Muscle of leg (tissue), 11 donors: ENCODE data around the gene SLC10A1. TPM values are rescaled to one million over a fixed set of nuclear protein-coding genes. Genes with fewer than 3 reads are reported as not detected.
A peak's percentile ranks its signal among the peaks of the same experiment; 100 is the strongest.

Experiments used
- DNase-seq: peaks from one replicate; pipeline ENCODE4 v3.0.0; 2013
- H3K27ac ChIP-seq: one replicate; pipeline ENCODE4 v1.5.1; 2013; ENCODE audit warnings: mild to moderate bottlenecking, low read length, control low read depth
- H3K27me3 ChIP-seq: one replicate; pipeline ENCODE4 v1.6.1; 2013; ENCODE audit warnings: low read length; ENCODE audit not compliant: control insufficient read depth, insufficient read depth
- H3K36me3 ChIP-seq: one replicate; pipeline ENCODE4 v1.6.1; 2013; ENCODE audit warnings: low read length; ENCODE audit not compliant: control insufficient read depth, insufficient read depth
- H3K4me1 ChIP-seq: one replicate; pipeline ENCODE4 v1.6.1; 2013; ENCODE audit warnings: low read length; ENCODE audit not compliant: control insufficient read depth, insufficient read depth
- H3K4me3 ChIP-seq: one replicate; pipeline ENCODE4 v1.5.1; 2013; ENCODE audit warnings: low read length, control low read depth
- H3K9me3 ChIP-seq: replicated peaks from 2 replicates; pipeline ENCODE4 v1.6.1; 2013; ENCODE audit warnings: low read depth, low read length; ENCODE audit not compliant: control insufficient read depth
- WGBS: methylation state at CpG from one replicate; pipeline ENCODE4 v1.1.5; 2013; ENCODE audit warnings: missing lambda C conversion rate; ENCODE audit not compliant: insufficient coverage; 5-methylcytosine and 5-hydroxymethylcytosine counted together
- polyA plus RNA-seq, 8 donors: library from polyadenylated mRNA; unstranded; fragments of 120-200 nt; gene quantifications; one replicate each; pipeline versions ENCODE4 v1.2.1 to v1.2.3, GENCODE V29; 2013; ENCODE audit warnings: inconsistent platforms in 1 of 8, low replicate concordance in 1 of 8; ENCODE audit not compliant: insufficient read length in 8 of 8, insufficient read depth in 1 of 8
- total RNA-seq: library from RNA; stranded (reverse); fragments of 120-200 nt; gene quantifications from one replicate; pipeline ENCODE4 v1.2.4, GENCODE V29; 2013

The SLC10A1 gene
- total and polyA plus RNA-seq, 9 donors, result 0.06 to 0.09 TPM; not detected in 7

DNA sequence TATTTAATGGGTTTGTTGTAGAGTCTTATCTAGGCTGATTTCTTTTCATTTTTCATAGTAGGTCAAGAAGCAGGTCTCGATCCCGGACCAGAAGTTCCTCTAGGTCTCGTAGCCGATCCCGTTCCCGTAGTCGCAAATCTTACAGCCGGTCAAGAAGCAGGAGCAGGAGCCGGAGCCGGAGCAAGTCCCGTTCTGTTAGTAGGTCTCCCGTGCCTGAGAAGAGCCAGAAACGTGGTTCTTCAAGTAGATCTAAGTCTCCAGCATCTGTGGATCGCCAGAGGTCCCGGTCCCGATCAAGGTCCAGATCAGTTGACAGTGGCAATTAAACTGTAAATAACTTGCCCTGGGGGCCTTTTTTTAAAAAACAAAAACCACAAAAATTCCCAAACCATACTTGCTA, 25.9 kb downstream of the SLC10A1 start:
- H3K4me1 ChIP-seq, result peaks cover 17% of the 10 kb centered on the region
- H3K4me3 ChIP-seq, result no peak overlapping the region
- H3K9me3 ChIP-seq, result no peaks in the 10 kb centered on the region
- H3K27me3 ChIP-seq, result no peaks in the 10 kb centered on the region
- WGBS, result 92% methylated on average over 14 of the region's 16 CpGs
- H3K36me3 ChIP-seq, result peaks cover 62% of the 10 kb centered on the region
- DNase-seq, result no peak
- H3K27ac ChIP-seq, result no peak overlapping the region

DNA sequence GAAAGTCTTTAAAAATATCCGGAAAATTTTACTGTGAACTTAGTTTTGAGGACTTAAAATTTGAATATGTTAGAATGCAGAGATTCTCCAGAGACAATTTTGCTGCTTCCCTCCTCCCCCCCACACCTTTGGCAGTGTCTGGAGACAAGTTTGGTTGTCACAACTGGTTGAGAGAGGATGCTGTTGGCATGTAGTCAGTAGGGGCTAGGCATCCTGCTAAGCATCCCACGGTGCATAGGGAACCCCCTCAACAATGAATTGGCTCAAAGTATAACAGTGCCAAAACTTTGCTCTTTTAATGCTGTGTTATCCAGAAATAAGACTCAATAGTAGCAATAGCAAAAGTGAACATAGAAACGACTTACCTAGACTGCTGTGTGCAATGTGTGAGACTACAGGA, 26.5 kb downstream of the SLC10A1 start:
- H3K4me3 ChIP-seq, result no peak overlapping the region
- WGBS, result no CpG with 5 or more reads among the region's 3 CpGs
- no peak for DNase-seq
- H3K4me1 ChIP-seq, result peaks cover 17% of the 10 kb centered on the region
- H3K27ac ChIP-seq, result no peak overlapping the region
- peaks cover 59% of the 10 kb centered on the region for H3K36me3 ChIP-seq
- H3K9me3 ChIP-seq, result no peaks in the 10 kb centered on the region
- no peaks in the 10 kb centered on the region for H3K27me3 ChIP-seq

DNA sequence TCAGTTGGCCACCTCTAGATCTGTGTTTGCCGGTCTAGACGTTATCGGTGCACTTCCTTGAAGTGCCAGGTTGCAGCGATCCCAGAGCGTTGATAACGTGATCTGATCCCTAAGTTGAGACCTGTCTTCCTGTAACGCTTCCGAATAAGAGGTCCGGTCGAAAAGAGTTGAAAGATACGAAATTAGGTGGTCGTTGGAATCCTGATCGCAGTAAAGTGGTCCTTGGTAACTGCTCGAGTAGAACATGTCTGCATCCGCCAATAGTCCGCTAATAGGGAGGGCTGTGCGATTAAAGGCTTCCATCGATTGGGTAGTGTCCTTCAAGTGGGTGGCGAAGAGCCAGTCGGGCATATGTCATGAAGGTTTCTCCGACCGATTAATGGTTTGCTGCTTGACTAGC, 27.4 kb downstream of the SLC10A1 start:
- H3K9me3 ChIP-seq, result no peaks in the 10 kb centered on the region
- DNase-seq, result peak; percentile 12
- no peak overlapping the region for H3K4me3 ChIP-seq
- H3K4me1 ChIP-seq, result peaks cover 17% of the 10 kb centered on the region
- H3K27me3 ChIP-seq, result no peaks in the 10 kb centered on the region
- H3K27ac ChIP-seq, result no peak overlapping the region
- WGBS, result 95% methylated on average over 20 of the region's 22 CpGs
- peaks cover 57% of the 10 kb centered on the region for H3K36me3 ChIP-seq

DNA sequence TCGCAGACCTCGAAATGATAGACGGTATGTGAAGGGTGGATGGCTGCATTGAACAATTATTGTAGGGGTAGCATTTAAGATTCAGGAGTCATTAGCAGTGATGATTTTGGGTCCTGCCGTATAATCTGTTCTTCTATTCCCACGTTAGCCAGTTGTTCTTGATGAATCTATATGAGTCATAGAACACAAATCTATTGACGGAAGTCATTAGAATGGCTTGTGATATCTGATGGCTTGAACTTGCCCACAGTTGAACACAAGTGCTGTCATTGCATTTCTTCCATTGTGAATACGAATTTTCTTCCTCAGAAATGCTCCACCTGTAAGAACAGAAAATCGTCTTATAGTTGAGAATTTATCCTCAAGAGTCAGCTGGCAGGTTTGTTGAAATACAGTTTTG, 28.2 kb downstream of the SLC10A1 start:
- Histone ChIP-seq H3K4me1 (peaks cover 17% of the 10 kb centered on the region), H3K4me3 (no peak overlapping the region), H3K27ac (no peak overlapping the region), H3K9me3 (no peaks in the 10 kb centered on the region), H3K27me3 (no peaks in the 10 kb centered on the region), H3K36me3 (peaks cover 50% of the 10 kb centered on the region)
- WGBS, result 95% methylated on average over 3 of the region's 8 CpGs
- DNase-seq, result no peak

DNA sequence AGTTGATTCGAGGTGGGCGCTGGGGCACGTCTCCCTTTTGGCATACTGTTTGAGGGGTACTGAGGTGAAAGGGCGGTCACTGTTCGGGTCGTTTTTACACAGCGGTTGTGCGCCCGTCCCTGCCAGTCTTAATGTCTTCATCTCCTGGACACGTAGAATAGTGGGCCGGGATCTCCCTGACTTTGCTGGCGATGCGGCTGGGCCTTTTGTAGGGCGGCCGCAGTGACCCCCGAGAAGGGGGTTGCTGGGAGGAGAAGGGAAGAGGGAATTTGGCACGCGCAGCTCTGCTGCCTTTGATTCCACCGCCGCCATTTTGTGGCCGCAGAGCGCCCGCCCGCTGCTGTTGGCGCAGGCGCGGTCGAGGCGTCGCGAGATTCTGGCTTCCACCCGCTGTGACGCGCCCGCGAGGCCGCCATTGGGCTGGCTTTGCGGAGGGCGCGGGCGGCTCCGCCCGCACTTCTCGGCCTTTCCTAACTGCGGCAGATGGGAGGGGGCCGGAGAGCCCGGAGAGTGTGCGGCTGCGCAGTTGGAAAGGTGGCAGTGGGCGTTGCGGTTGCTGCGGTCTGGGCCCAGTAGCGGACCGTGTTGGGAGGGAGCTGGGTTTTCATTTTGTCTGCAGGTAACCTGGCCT, 29.6 kb downstream of the SLC10A1 start:
- WGBS, result under 1% methylated on average over 52 of the region's 54 CpGs
- peaks cover under 1% of the 10 kb centered on the region for H3K27me3 ChIP-seq
- peaks cover 17% of the 10 kb centered on the region for H3K4me1 ChIP-seq
- H3K36me3 ChIP-seq, result peaks cover 38% of the 10 kb centered on the region
- H3K9me3 ChIP-seq, result no peaks in the 10 kb centered on the region
- DNase-seq, result peak; percentile 98
- H3K4me3 ChIP-seq, result peak overlapping the region; percentile 94
- H3K27ac ChIP-seq, result peak overlapping the region; percentile 100

DNA sequence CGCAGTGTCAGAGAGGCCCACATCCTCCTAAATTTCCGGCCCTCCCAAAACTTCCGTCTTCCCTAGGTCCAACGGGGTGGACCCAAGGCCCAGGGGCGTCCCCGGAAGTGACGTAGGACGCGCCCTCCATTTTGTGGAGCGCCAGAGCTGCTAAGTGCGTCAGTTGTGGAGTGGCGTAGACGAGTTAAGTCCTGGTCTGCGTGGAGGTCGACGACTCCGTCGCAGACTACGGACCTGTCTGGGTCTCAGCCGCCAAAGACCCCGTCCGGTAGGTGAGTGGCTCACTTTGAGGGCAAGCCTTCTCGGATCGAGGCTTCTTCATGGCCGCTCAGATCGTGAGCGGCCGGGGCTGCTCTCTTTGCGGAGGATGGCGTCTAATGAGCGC, 30.1 kb downstream of the SLC10A1 start, which contains the start of gene SRSF5:
Gene SRSF5, plus strand, starts transcription at position 159 of the 385 bp plus-strand sequence. CDS start 1,015 bp downstream, outside the sequence.
- WGBS, result 0% methylated on average over 31 of the region's 31 CpGs
- no peaks in the 10 kb centered on the region for H3K9me3 ChIP-seq
- peaks cover 33% of the 10 kb centered on the region for H3K36me3 ChIP-seq
- peaks cover 3% of the 10 kb centered on the region for H3K27me3 ChIP-seq
- H3K4me3 ChIP-seq, result peak within 1 kb of the TSS; percentile 94
- peaks cover 17% of the 10 kb centered on the region for H3K4me1 ChIP-seq
- peak; percentile 99 for DNase-seq
- H3K27ac ChIP-seq, result peak within 1 kb of the TSS; percentile 100

DNA sequence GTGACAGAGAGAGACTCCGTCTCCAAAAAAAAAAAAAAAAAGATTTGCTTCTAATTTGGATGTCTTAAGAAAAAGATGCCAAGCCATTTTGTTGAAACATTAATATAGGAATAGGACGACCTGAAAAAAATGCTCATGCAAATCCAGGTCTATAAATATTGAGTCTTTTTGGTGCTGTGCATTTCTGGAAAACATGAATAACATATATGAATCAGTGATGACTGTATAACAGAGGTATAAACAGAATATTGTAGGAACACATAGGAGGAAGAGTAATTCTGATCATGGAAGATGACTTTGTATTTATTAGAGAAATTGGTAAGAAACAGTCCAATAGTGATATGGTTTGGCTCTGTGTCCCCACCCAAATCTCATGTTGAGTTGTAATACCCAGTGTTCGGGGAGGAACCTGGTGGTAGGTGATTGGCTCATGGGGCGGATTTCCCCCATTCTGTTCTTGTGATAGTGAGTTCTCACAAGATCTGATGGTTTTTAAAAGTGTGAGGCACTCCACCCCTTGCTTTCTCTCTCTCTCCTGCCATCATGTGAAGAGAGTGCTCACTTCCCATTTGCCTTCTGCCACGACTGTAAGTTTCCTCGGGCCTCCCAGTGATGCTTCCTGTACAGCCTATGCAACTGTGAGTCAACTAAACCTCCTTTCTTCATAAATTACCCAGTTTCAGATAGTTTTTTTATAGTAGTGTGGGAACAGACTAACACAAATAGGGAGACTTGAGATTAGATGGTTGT, 33.1 kb downstream of the SLC10A1 start:
- Histone ChIP-seq H3K36me3 (peaks cover 10% of the 10 kb centered on the region), H3K9me3 (no peaks in the 10 kb centered on the region)
- 100% methylated on average over 2 of the region's 6 CpGs for WGBS

DNA sequence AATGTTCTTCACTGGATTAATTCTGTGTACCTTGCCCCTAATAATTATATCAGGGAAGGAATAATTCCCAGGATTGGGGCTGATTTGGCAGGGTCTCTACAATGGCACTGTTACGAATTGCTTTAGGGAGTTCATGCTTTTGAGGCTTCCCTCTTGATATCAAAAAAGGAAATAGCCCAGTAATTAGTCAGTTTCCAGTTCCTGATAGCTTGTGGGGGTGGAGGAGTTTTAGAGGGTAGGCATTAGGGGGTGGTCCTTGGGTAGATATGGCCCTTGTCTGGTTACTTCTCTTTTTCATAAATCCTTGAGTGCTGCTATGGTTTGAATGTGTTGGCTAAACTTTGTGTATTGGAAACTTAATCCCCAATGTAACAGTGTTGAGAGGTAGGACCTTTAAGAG, 36.2 kb downstream of the SLC10A1 start:
- Histone ChIP-seq H3K9me3 (no peaks in the 10 kb centered on the region), H3K4me1 (no peaks in the 10 kb centered on the region), H3K36me3 (no peaks in the 10 kb centered on the region), H3K27me3 (peaks cover 3% of the 10 kb centered on the region), H3K27ac (no peak overlapping the region), H3K4me3 (no peak overlapping the region)
- WGBS, result no CpG with 5 or more reads among the region's 1 CpG
- DNase-seq, result no peak

More for the DNA sequence above, 33.1 kb downstream of the SLC10A1 start:
- no peak for DNase-seq
- Histone ChIP-seq H3K27me3 (peaks cover 3% of the 10 kb centered on the region), H3K27ac (no peak overlapping the region), H3K4me3 (no peak overlapping the region), H3K4me1 (peaks cover 12% of the 10 kb centered on the region)

DNA sequence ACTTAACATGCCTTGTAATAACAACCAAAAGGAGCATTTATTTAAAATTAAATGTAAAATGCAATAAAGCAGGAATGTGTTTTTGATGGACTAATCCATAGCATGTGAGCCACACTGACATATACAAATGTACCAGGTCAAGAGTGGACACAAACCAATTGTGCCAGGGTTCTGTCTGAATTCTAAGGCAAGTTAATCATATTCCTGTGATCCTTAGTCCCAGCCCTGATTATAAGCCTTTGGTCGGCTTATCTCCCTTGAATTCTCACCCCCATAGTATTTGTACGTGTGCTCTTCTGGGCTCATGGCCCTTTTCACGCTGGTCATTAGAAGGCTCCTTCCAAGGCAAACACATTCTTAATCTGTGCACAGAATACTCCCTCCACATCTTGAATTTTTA, 40.7 kb downstream of the SLC10A1 start:
- H3K9me3 ChIP-seq, result no peaks in the 10 kb centered on the region
- WGBS, result 68% methylated on average over 3 of the region's 3 CpGs
- no peaks in the 10 kb centered on the region for H3K36me3 ChIP-seq

DNA sequence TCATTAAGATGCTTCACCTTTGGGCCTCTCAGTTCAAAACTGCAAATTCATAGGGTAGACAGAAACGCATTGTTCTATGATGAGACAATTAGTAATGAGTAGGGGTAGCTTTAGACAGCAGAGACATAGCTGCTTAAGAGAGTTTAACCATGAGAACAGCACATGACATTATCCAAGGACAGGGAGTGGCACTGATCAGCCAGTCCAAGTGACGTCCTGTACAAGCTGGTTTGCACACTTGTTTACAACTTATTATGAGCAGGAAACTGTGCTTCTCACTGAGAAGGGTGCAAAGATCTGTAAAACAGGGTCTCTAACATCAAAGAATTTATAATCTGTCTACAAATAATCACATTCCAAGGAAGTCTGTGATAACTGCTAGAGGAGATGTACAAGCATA, 41.3 kb downstream of the SLC10A1 start:
- DNase-seq, result no peak
- Histone ChIP-seq H3K27ac (no peak overlapping the region), H3K4me3 (no peak overlapping the region), H3K4me1 (no peaks in the 10 kb centered on the region), H3K36me3 (no peaks in the 10 kb centered on the region), H3K9me3 (no peaks in the 10 kb centered on the region), H3K27me3 (no peaks in the 10 kb centered on the region)
- WGBS, result 57% methylated on average over 1 of the region's 2 CpGs

More for the DNA sequence above, 40.7 kb downstream of the SLC10A1 start:
- H3K27ac ChIP-seq, result no peak overlapping the region
- no peaks in the 10 kb centered on the region for H3K4me1 ChIP-seq
- H3K27me3 ChIP-seq, result no peaks in the 10 kb centered on the region
- DNase-seq, result no peak
- no peak overlapping the region for H3K4me3 ChIP-seq
